Retina (tissue), 1 donor: ENCODE data around the gene CCDC33.
A peak's percentile ranks its signal among the peaks of the same experiment; 100 is the strongest.

Source experiments
- DNase-seq: peaks from one replicate; pipeline ENCODE4 v3.0.0-alpha.2; 2016

The CCDC33 gene

DNA sequence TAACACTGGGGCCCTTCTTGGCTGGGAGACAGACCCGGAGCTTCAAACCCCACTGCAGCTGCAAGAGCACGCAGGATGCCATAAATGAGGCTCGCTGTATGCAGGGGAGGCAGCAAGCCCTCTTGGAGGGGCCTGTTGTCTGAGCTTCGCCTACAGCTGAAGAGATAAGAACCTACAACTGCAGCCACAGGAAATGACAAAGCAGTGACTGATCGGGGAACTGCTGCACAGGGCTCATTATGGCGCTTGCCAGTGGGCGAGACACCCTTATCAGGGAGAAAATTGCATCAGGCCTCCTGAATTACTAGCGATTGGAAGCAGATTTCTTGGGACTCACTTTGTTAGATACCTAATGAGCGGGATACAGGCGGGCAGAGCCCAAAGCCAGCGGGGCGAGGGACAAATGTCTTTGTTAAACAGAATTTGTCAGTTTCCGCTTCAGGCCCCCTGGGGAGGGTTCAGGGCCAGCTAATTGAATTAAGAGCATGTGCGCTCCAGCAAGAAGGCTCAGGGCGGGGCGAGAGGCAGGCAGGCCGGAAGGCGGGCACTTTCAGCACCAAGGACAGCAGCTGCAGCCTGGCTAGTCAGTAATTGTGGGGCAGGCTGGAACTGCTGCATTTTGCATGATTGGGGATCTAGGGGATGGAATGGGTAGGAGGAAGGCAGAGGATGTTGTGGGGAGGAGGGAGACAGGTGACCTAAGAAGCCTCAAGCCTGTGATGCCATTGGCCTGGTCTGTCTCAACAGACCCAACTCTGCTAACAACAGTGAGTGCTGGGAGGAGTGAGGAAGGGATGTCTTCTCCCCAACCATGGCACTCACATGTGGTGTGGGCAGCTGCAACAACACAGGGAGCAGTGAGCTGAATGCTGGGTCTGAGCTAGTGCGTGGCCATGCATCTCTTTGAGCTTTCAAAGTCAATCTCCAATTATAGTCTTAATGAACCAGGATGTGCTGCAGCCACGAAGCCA, 55.3 kb downstream of the CCDC33 start:
- DNase-seq = peak; percentile 94

DNA sequence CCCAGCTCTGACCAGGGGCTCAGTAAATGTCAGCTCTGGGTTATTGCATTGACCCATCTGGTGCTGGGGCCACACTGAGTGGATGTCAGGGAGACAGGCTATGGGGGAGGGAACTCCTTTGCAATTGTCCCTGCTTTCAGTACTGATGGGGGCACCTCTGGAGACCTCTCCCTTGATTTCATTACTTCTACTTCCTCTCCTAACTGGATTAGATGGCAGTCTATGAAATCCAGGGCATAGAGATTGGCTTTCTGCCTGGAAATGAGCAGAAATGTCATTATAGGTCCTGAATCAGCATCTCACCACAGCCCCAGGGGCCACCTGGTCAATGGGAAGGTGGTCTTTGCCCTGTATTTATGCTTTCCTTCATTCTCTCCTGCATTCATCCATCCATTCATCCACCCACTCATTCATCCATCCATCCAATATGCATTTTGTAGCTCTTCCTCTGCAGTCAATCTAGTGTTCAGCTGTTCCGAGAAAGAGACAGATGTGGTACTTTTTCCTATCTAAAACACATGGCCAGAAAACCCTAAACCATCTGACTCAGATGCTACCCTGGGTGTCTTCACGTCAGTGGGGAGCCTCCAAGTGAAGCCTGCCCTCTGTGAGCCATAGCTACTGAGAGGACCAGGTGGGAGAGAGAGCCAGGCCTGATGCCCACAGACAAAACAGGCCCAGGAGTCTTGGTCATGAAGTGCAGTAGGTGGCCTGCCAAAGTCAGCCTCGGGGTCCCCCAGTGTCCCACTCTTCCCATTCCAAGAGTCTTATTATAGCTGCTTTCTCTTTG, 57.1 kb downstream of the CCDC33 start:
- no peak for DNase-seq

- no peak for DNase-seq
Observed at GRCh38 chr15:74294010-74294409, 57.9 kb downstream of the CCDC33 start.

DNA sequence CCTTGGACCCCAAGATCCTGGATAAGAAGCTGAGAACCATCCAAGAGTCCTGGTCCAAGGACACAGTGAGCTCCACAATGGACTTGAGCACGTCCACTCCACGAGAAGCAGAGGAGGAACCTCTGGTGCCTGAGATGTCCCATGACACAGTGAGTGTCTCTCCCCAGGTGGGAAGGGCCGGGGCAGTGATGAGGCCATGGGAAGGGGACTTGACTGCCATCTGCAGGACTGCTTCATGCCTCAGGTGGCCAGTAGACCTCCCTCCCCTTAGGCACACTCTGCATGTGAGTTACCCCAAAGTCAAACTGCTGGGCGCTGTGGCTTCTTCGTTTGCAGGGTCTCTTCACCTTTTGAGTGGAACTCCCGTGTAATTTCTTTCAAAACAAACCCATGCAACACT, 59.7 kb downstream of the CCDC33 start:
- no peak for DNase-seq

GRCh38 chr15:74297887-74298286, 61.8 kb downstream of the CCDC33 start:
- DNase-seq = no peak

- peak; percentile 78 for DNase-seq
Observed at GRCh38 chr15:74300057-74300795, 64.1 kb downstream of the CCDC33 start.

DNA sequence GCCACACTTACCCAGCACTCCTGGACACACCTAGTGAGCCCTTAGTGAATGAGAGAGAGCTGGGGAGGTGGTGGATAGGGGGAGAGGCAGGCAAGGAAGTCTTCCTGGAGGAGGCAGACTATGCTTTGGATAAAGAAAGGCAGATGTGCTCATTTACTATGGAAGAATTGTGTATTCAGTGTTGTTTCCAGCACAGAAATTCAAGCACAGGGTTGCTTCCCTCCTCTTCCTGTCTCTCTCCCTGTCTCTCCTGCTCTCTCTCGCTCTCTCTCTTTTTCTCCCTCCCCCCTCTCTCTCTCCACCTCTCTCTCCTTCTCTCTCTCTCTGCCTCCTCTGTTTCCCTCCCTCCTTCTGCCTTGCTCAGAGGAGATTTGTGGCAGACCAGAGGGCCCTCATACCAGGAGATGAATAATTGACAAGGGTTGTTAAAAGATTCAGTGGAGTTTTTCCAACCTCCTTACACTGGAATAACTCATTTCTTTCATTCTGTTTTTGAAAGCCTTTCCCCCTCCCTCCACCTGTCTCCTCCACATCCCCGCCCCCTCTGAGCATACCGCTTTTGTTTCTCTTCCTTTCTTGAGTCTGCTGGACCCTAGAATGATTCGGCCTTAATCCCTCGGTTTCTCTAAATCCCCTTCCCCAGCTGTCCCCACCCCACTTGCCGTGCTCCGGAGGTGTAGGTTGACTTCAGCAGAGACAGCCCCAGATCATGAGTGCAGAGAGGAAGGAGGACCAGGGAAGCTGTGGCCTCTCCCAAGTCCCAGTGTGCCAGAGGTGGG, 65.6 kb downstream of the CCDC33 start:
- no peak for DNase-seq

DNA sequence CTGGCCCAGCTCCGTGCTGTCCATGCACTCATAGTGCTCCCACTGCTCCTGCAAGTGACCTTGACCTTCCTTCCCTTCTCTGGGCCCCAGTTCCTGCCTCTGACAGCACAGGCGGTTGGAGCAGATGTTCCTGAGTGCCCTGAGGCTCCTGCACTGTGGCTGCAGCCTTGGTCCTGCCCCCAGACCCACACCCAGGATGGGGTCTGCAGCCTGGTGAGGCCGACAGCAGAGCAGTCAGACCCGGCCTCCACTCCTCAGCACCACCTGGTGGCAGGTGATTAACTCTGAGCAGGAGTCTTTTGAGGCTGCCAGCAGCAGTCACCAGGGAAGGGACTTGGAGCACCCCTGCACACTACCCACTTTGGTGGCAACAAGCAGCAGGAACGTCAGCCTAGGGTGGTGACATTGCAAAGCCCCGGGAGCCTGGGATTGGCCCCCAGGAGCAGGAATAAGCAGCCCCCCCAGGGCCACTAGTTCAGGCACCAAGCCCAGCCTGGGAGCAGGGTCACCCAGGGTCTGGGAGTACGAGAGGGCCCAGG, 66.8 kb downstream of the CCDC33 start:
- DNase-seq = peak; percentile 87

GRCh38 chr15:74303741-74304309, 67.7 kb downstream of the CCDC33 start:
- no peak for DNase-seq

DNA sequence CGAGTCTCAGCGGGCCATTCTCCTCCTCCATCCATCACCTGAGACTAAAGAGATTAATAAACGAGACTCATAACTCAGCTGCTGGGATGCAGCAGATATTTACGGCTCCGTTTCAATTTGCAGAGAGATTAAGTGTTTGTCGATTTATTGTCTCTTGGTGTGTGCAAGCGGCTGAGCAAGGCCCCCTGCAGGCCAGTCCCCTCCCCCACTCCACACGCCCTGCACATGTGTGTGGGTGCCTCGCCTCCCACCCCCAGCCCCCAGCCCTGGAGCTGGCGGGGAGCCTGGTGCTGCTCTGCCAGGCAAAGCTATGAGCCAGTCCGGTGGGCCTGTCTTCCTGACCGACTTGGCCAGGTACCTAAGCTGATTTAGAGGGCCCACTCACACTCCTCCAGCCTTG, 68.3 kb downstream of the CCDC33 start:
- DNase-seq = no peak

GRCh38 chr15:74305687-74306086, 69.6 kb downstream of the CCDC33 start:
- DNase-seq = no peak

GRCh38 chr15:74306781-74307217, 70.7 kb downstream of the CCDC33 start:
- DNase-seq = no peak

- DNase-seq = peak; percentile 85
Observed at GRCh38 chr15:74307827-74308811, 72.0 kb downstream of the CCDC33 start.

DNA sequence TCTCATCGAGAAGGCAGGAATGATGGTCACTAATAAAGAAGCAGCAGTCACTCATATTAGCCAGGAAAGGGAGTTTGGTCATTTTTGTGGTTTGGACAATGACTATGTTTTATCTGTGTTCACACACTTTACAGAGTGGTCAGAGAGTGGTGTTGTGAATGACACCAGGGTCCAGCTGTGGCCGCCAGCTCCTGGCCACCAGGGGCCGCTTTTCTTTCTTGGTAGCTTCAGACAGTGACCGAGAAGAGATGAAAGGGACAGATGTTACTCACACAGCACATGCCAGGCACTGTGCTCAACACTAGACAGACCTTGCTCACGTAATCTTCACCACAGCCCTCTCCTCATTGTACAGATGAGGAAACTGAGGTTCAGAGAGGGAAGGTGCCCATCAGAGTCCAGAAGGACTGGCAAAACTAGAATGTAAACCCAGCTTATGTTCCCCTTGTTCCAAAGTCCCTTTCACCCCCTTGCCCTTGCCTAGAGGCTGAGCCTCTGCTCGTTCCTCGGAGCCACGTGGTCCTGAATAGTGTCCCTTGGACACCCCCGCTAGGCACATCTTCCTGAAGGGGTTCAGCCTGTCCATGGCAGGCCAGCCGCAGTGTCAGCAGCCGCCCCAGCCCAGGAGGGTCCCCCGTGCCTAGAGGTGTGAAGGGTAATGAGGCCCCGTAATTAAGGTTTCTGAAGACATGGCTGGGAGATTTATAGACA, 75.8 kb downstream of the CCDC33 start:
- peak; percentile 69 for DNase-seq

DNA sequence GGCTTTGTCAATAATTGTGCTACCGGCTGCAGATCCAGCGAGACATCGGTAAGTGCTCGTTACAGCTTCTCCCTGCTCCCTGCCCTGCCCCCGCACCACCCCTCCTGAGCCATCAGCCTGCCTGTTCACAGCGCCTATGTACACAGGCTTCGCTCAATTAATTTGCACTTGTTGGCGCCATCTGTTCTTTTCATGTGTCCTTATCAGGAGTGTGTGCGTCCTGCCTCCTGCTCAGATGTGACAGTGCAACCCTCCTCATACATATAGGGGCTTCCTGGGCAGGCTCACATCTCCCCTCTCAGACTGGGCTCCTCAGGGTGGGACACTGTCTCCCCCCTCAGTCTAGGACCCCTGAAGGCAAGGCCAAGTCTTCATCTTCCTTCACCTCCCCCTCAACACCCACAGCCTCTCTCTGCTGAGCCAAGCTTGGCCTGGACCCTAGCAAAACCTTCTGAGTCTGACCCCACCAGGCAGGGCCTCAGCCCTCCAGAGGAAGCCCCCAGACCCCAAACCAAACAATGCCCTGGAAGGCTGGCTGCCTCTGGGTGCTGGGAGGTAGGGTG, 76.4 kb downstream of the CCDC33 start:
- DNase-seq = peak; percentile 83

DNA sequence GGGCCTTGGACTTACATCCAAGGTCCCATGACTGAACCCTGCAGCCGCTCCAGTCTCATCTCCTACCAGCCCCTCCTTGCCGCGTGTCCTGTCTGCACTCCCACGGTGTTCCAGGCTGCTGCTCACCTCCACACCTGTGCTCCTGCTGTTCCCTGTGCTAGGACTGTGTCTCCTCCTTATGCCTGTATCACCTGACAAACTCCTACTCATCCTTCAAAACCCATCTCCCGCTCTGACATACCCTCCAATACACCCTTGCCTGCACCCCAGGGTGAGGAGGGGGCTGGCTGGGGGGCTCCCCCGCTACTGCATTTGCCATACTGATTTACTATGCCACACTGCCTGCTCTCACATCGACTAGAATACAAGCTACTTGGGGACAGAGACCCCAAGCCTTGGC, 77.8 kb downstream of the CCDC33 start:
- no peak for DNase-seq

- DNase-seq = no peak
Observed at GRCh38 chr15:74314795-74315438, 78.8 kb downstream of the CCDC33 start.

- DNase-seq = no peak
Observed at GRCh38 chr15:74315626-74316025, 79.5 kb downstream of the CCDC33 start.

GRCh38 chr15:74316141-74316540, 80.0 kb downstream of the CCDC33 start:
- DNase-seq = peak; percentile 74
